GM21576 (cell line): ENCODE results near the gene ZNF554.

Experiments used
- ATAC-seq: cut with Tn5 transposase; IDR thresholded peaks from one replicate; pipeline ENCODE4 v1.9.1; 2021; ENCODE audit warnings: mild to moderate bottlenecking, moderate library complexity; ENCODE audit not compliant: unreplicated experiment

The ZNF554 gene

DNA sequence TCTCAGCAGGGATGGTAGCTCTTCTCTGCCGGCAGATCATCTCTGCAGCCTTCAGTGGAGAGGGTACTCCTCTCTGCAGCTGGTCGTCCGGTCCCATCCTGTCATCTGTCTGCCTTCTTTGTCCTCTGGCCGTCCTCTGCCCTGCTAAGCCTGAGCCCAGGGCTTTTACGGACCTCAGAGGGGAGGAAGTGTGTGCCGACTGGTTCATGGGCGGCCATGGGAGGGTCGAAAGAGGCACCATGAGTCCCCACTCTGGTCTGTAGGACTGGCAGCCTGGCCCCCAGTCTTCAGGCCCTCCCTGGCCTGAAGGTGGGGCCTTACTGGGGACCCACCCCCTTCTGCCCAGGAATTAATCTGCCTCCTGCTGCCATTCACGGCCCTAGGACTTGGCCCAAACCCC lies 4.0 kb downstream of the ZNF554 start:
- no peak for ATAC-seq

DNA sequence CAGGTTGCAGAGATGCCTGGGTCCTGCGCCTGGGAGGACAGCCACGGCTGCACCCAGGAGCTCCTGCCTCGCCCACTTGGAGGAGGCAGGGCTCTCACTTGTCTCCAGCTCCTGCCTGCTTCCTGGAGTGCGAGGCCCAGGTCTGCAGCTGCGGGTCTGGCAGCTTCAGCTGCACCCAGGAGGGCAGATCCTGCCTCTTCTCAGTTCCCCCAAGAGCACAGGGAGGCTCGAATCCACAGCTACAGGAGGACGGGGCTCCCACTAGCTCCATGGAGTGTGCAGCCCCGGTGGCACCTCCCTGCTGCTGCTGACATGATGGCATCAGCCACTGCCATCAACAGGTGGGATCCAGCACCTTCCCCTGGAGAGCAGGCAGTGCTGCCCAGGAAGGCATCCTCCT lies 4.5 kb downstream of the ZNF554 start:
- ATAC-seq, result no peak

DNA sequence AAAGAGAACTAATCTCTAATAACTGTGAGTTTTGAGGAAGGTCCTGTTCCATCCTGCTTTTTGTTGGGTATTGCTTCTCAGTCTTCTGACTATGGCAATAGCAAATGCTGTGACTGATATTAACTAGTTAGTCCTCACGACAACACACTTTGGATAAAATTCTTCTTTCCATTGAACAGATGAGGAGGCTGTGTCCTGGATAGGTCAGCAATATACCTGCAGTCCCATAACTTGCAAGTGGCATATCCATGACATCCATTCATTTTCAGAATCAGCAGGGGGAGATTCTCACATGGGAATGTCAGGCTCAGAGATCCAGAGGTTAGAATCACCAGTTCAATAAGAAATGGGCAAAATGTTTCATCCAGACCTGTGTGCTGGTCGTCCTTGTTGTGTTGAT lies 7.4 kb downstream of the ZNF554 start:
- ATAC-seq, result no peak

DNA sequence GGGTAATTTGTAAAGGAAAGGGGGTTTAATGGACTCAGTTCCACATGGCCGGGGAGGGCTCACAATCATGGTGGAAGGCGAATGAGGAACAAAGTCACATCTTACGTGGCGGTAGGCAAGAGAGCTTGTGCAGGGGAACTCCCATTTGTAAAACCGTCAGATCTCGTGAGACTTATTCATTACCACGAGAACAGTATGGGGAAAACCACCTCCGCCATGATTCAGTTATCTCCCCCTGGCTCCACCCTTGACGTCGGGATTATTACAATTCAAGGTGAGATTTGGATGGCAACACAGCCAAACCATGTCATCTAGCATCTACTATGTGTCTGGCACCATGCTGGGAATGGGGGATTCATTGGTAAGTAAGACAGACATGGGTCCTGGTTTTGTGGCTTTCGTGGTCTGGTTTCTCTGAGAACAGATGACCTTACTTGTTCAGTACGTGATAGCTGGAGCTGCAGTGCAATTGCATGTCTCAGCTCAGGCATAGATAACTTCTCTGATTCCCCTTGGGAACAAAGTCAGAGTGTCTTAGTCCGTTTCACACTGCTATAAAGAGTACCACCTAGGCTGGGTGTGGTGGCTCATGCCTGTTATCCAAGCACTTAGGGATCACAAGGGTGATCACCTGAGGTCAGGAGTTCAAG lies 8.3 kb downstream of the ZNF554 start:
- no peak for ATAC-seq

DNA sequence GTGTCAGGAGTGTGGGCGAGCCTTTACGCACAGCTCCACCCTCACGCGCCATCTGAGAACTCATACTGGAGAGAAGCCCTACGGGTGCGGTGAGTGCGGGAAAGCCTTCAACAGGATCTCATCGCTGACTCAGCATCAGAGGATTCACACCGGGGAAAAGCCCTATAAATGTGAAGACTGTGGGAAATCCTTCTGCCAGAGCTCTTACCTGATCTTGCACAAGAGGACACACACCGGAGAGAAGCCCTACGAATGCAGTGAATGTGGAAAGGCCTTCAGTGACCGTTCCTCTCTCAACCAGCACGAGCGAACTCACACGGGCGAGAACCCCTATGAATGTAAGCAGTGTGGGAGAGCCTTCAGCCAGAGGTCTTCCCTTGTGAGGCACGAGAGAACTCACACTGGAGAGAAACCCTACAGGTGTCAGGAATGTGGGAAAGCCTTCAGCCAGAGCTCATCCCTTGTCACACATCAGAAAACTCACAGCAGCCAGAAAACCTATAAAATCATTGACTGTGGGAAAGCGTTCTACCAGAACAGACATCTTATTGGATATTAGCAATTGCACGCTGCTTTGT lies 14.7 kb downstream of the ZNF554 start:
- ATAC-seq, result no peak

DNA sequence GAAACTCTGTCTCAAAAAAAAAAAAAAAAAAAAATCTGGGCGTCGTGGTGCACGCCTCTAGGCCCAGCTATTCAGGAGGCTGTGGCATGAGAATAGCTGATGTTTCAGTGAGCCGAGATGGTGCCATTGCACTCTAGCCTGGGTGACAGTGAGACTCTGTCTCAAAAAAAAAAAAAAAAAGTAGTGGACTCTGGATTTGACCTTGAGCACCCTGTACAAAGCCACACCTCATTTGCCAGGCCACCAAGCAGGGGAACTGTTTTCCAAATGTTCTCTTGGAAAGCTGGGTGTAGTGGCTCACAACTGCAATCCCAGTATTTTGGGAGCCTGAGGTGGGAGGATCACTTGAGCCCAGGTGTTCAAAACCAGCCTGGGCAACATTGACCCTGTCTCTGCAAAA lies 17.8 kb downstream of the ZNF554 start:
- no peak for ATAC-seq

DNA sequence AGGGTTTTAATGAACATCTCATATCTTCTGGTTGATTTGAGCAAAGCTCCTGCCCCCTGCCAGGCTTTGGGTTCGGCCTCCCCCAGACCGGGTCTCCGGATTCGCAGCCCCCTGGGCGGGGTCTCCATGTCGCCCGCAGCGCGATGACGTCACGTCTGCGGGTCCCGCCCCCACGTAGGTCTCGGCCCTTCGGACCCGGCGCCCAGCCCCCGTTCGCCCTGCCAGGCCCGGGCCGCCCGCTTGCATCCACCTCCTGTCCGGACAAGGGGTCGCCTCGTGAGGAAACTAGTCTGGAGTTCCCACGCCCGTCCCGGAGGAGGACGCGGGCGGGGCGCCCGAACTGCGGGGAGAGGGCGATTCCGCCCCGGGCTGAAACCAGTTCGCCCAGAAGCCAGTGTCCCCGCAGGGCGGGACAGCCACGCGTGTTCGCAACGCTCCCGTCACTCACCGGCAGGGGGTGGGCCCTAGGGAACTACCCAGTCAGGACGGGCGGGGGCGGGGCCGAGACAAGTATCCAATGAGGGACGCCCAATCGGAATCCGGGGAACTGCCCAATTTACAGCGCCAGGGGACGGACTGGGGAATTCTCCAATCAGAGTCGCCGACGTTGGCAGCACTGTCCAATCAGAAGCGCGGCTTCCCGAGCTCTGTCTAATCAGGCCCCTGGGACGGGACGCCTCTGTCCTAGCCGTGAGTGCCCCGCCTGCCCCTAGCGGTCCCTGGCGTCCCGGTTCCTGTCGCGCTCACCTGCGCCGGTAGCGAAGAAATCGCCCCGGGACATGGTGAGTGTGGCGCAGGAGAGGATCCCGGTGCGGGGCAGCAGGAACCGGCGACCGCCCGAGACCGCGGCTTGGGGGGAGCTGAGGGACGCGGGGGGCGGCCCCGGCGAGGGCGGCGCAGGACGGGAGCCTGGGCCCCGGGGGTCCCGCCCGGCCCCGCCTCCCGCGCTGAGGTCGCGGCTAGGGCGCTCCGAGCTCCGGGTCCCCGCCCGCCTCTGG lies 21.4 kb downstream of the ZNF554 start, which contains the start of gene ZNF555:
Gene ZNF555 (plus strand): TSS at position 682 of the 998 bp plus-strand sequence. CDS start 98 bp downstream, at position 780.
- peak; percentile 90 for ATAC-seq

DNA sequence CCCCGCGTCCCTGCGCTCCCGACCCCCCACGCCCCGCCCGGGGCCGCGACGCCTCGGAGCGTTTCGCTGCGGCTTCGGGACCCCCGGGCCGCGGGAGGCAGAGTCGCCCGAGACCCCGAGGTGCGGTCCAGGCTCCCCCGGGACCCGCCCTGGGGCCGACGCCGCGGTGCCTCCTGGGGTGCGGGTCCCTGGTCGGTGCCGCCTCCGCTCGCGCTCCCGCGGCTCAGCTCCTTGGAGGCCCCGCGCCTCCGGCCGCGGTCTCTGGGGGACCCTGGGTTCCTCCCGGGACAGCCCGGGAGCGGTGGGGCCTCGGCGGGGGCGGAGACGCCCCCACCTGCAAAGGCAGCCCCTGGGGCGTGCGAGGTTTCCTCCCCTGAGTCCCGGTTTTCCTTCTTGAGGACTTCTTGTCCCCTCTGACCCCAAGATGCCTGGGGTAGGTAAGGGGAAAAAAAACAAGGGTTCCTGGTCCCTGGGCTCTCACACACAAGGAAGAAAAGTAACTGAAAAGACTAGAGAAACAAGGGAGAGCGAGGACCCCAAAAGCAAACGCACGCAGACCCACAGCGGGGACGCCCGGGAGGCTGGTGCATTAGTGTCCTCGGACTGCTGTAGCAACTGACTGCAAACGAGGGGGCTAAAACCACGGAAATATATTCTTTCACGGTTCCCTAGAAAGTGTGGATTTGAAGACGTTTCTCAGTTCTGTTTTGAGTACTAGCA lies 22.3 kb downstream of the ZNF554 start:
- no peak for ATAC-seq

DNA sequence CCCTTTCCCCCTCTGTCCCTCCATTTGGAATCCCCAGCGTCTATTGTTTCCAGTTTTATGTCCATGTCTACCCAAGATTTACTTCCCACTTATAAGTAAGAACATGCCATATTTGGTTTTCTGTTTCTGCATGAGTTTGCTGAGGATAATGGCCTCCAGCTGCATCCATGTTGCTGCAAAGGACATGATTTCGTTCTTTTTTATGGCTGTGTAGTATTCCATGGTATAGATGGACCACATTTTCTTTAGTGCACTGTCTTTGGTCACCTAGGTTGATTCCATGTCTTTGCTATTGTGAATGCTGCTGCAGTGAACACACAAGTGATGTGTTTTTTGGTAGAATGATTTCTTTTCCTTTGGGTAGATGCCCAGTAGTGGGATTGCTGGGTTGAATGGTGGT lies 25.4 kb downstream of the ZNF554 start:
- no peak for ATAC-seq

DNA sequence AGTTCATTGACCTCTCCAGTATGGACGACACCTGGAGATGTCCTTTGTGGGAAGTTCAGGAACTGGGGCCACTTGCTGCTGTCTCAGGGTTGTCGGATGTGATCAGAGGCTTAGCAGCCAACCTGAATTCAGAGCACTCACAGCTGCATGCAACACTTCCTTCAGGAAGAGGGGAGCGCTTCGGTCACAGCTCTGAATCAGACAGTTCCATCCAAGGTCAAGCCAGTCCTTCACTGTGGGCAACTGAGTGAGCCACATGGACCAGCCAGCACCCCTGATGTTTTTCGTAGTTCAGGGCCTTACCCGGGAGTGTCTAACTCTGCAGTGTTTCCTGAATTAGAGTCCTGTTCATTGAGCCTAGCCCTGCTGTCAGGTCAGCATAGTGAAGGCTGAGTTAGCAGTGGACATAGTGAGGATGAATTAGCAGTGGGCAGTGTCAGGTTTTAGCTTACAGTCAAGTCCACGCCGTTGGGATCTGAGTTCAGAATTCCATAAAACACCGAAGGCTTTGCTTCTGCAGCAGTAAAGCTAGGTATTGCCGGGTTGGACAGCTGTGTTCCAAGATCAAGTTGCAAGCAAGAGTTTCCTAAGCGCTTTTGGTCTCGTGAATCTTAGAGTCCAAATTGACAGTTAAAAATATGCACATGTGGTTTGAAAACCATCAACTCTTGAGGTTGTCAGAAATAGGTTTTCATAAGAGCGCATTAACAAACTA lies 26.7 kb downstream of the ZNF554 start:
- ATAC-seq, result no peak

DNA sequence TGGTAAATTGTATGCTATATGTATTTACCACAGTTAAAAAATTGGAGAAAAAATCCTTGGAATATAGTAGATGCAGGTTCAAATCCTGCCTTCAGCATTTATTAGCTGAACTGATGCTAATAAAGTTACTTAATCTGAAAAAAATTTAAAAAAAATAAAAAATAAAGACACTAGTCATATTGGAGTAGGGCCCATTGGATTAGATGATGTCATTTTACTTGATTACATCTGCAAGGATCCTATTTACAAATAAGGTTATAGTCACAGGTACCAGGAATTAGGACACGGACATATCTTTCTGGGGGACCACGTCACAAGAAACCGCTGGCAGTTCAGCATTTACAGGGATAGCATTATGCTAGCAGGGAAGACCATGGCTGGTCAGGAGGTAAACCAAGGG lies 27.8 kb downstream of the ZNF554 start:
- no peak for ATAC-seq

DNA sequence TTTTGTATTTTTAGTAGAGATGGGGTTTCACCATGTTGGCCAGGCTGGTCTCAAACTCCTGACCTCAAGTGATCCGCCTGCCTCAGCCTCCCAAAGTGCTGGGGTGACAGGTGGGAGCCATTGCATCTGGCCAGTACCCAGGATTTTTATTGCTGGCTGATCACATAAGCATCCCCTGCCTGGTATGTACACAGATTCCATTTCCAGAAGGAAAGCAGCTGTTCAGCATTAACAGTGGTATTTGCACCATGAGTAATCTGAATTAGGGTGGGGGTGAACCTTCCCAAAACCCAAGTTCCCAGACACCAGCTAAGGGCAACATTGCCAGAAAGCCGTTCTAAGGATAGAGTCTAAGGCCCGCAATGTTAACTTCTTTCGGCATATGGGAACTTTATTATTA lies 28.9 kb downstream of the ZNF554 start:
- no peak for ATAC-seq

DNA sequence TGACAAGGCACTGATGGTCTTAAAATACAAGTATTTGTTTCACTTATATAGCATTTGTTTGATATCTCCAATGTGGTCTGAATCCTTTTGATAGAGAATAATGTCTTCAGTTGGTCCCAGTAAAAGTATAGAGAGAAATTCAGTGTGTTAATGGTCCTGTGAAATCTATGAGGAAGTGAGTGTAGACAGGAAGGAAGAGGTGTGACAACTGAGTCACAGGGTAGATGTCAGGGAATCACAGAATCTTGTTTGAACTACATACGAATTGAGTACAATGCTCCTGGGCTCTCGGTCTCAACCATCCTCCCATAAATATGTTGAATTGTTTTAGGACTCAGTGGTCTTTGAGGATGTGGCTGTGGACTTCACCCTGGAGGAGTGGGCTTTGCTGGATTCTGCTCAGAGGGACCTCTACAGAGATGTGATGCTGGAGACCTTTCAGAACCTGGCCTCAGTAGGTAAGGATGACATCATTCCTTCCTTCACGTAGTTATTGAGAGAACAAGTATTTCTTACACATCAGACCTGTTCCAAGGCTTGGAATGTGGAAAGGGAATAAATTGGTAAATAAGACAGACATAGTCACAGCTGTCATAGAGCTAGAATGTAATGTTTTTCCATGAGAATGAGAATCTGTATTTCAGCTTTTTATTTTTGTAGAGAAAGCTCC lies 30.7 kb downstream of the ZNF554 start:
- ATAC-seq, result no peak

DNA sequence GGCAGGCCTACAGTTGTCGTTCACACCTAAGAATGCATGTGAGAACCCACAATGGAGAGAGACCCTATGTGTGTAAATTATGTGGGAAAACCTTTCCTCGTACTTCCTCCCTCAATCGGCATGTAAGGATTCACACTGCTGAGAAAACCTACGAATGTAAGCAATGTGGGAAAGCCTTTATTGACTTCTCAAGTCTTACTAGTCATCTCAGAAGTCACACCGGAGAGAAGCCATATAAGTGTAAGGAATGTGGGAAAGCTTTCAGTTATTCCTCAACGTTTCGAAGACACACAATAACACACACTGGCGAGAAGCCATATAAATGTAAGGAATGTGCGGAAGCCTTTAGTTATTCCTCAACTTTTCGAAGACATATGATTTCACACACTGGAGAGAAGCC lies 32.9 kb downstream of the ZNF554 start:
- no peak for ATAC-seq

DNA sequence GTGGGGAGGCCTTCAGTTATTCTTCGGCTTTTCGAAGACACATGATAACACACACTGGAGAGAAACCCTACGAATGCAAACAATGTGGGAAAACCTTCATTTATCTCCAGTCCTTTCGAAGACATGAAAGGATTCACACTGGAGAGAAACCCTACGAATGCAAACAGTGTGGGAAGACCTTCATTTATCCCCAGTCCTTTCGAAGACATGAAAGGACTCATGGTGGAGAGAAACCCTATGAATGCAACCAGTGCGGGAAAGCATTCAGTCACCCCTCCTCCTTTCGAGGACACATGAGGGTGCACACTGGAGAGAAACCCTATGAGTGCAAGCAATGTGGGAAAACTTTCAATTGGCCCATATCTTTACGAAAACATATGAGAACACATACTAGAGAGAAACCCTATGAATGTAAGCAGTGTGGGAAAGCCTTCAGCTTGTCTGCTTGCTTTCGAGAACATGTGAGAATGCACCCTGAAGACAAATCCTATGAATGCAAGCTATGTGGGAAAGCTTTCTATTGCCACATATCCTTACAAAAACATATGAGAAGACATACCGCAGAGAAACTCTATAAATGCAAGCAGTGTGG lies 33.4 kb downstream of the ZNF554 start:
- no peak for ATAC-seq

DNA sequence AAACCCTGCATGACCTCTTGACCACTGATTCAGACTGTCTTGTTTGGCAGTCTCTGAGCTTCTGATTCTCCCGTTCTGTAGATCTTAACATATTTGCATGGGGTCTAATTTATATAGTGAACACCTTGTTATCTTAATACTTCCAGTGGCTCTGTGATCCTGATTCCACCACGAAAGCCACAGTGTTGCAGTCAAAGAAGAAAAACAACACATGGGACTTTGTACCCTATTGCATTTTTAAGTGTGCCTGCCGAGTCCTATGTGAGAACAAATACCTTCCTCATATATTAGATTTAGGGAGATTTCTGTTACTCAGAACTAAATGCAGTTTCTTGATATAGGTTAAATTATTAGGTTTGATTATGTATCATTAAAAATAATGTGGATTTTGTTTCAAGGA lies 35.2 kb downstream of the ZNF554 start:
- no peak for ATAC-seq

DNA sequence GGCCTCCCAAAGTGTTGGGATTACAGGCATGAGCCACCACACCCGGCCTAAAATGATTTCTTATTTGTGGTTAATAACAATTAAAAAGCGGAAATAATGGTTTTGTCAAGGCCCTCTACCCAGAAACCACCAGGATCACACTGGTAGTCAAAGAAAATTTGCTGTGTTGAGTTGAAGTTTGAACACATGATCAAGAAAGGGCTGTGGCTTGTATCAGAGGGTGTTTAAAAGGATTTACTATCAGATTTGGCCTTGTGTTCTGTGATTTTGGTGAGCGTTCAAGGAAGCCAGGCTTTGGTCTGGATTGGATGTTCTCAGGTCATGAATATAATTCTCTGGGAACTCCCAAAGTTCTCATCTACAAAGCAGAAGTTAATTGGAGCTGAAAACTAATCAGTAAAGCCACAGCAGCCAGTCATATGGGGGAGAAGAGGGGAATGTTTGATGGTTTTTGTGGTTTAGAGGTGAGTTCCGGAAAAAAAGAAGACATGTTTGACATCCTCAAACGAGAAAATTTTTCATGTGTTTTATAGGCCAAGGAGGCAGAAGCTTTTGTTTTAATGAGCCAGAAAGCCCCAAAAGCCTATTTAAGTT lies 36.9 kb downstream of the ZNF554 start:
- no peak for ATAC-seq

DNA sequence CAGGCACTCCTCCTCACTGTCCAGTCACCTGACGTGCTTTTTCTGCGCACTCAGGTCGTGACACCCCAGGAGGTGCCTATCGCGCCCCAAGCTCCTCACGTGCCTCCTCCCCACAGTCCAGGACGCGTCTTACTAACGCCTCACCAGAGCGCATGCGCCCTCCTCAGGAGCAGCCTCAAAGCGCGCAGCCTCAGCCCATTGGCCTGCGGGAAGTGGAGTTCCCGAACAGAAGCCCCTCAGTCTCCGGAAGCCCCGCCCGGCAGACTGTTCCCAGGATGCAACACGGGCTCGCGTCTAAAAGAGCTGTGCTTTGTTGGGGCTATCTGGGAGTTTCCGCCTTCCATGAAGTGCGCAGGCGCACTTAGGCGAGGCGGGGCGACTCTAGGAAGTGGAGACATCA lies 39.2 kb downstream of the ZNF554 start:
- ATAC-seq, result no peak

DNA sequence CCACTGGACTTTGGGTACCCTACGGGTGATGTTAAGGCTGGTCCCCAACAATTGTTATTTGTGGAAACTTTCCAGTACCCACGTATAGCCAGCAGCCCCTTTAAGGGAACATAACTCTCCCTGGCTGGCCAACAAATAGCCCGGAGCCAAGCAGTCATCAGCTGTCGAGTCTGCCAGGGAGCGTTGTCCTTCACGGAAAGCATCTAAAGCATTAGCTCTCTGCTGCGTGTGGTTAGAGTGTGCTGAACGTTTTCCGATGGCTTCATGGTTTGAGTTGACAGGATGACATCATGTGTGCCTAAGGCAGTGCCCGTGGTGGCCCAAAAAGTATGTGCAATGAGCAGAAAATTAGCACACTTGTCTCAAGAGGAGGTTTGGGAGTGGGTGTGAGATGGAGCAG lies 44.1 kb downstream of the ZNF554 start:
- ATAC-seq, result no peak
